HepG2 (cell line): ENCODE data around the gene TSPAN18.

Experiments used
- HNF4G ChIP-seq, 2 experiments: sonication (generic) in 1 of 2; formaldehyde crosslinking in 1 of 2; IDR thresholded peaks; 2 replicates each; pipeline versions ENCODE4 v1.4.0 to v1.6.1; 2011 to 2020; ENCODE audit warnings: borderline replicate concordance in 2 of 2, low read depth in 2 of 2, mild to moderate bottlenecking in 2 of 2, low read length in 1 of 2, missing genetic modification reagents in 1 of 2, moderate library complexity in 1 of 2
- NR2F6 ChIP-seq, 2 experiments: IDR thresholded peaks; 2 replicates each; pipeline ENCODE4 v1.6.1; 2016; ENCODE audit warnings: antibody characterized with exemption in 1 of 2, mild to moderate bottlenecking in 1 of 2
- SP2 ChIP-seq: sonication (generic); formaldehyde crosslinking; IDR thresholded peaks from 2 replicates; pipeline ENCODE4 v1.5.1; 2020; ENCODE audit warnings: mild to moderate bottlenecking, missing genetic modification reagents
- TCF12 ChIP-seq, 2 experiments: fragments of 450-650 bp in 1 of 2; sonication (generic) in 1 of 2; formaldehyde crosslinking in 1 of 2; IDR thresholded peaks; 2 replicates each; pipeline versions ENCODE4 v1.6.1 to v1.8.0; 2017 to 2022; ENCODE audit warnings: antibody characterized with exemption in 1 of 2, mild to moderate bottlenecking in 1 of 2, missing genetic modification reagents in 1 of 2, moderate library complexity in 1 of 2
- ZMYM4 ChIP-seq: sonication (generic); formaldehyde crosslinking; IDR thresholded peaks from 2 replicates; pipeline ENCODE4 v1.8.1; 2023; ENCODE audit warnings: mild to moderate bottlenecking, missing genetic modification reagents
- ZNF737 ChIP-seq: sonication (generic); formaldehyde crosslinking; IDR thresholded peaks from 2 replicates; pipeline ENCODE4 v1.5.0; 2020; ENCODE audit warnings: missing genetic modification reagents, mild to moderate bottlenecking, borderline replicate concordance
- ZNF766 ChIP-seq: sonication (generic); formaldehyde crosslinking; IDR thresholded peaks from 2 replicates; pipeline ENCODE4 v1.5.0; 2020; ENCODE audit warnings: missing genetic modification reagents, borderline replicate concordance

GRCh38 chr11:44930588-44931302, 204.0 kb downstream of the TSPAN18 start:
- TF ChIP-seq HNF4G (IDR thresholded peaks at IDR 0.05; ENCODE audit: borderline replicate concordance, low read depth, low read length), result no peak
- TF ChIP-seq HNF4G (CRISPR knock-in tag; IDR thresholded peaks at IDR 0.05; ENCODE audit: borderline replicate concordance, low read depth), result no peak
- no peak for TF ChIP-seq SP2 (CRISPR knock-in tag)
- no peak for TF ChIP-seq ZNF766 (CRISPR knock-in tag)
- TF ChIP-seq ZNF737, result no peak
- no peak for TF ChIP-seq ZMYM4 (CRISPR knock-in tag)
- TF ChIP-seq NR2F6 (IDR thresholded peaks at IDR 0.05), result no peak
- TF ChIP-seq NR2F6 (CRISPR knock-in tag; IDR thresholded peaks at IDR 0.05), result no peak
- TF ChIP-seq TCF12 (IDR thresholded peaks at IDR 0.05), result no peak
- TF ChIP-seq TCF12 (CRISPR knock-in tag; IDR thresholded peaks at IDR 0.05), result no peak
